ENCODE measurements around the gene MACROH2A2. TPM values are rescaled to one million over a fixed set of nuclear protein-coding genes. Genes with fewer than 3 reads are reported as not detected.

Gene MACROH2A2
- total RNA-seq, 2 experiments from 2014 or later, result 3.6 to 3.9 TPM

GRCh38 chr10:70126700-70127395, 74.2 kb downstream of the MACROH2A2 start:
- no peak for ATAC-seq
- intact Hi-C loops (cut with micrococcal nuclease), result no loop called here
- no peak for TF ChIP-seq CTCF (IDR thresholded peaks at IDR 0.05)
- DNase-seq, result no peak
- Mint-ChIP-seq H3K9me3 (no peaks in the 10 kb centered on the region), H3K4me3 (no peak overlapping the region), H3K27ac (no peak overlapping the region), H3K36me3 (ENCODE audit: low read depth) (peaks cover 4% of the 10 kb centered on the region), H3K27me3 (no peaks in the 10 kb centered on the region), H3K4me1 (ENCODE audit: low read depth) (peaks cover 11% of the 10 kb centered on the region)
- POLR2A ChIA-PET, result interaction anchor here (1.3 to 1.7 kb wide), 2 partner anchors 11 to 19 kb away, joined by 3 to 5 read pairs; no protein-coding TSS in a partner anchor
- CTCF ChIA-PET, result interaction anchor here (0.9 to 3.9 kb wide), 5 partner anchors 8 to 238 kb away, joined by 4 to 43 read pairs (median 4); partner anchors contain the start of gene TYSND1

- Mint-ChIP-seq H3K4me3 (peak overlapping the region; percentile 80), H3K27me3 (no peaks in the 10 kb centered on the region), H3K27ac (no peak overlapping the region), H3K9me3 (no peaks in the 10 kb centered on the region), H3K4me1 (ENCODE audit: low read depth) (peaks cover 22% of the 10 kb centered on the region), H3K36me3 (ENCODE audit: low read depth) (peaks cover 4% of the 10 kb centered on the region)
- ChIA-PET POLR2A (interaction anchor here (0.9 to 1.2 kb wide), 2 partner anchors 14 to 40 kb away, joined by 3 read pairs; partner anchors contain the start of gene SAR1A), CTCF (interaction anchor here (1.6 to 2.2 kb wide), 4 partner anchors 13 to 91 kb away, joined by 3 to 21 read pairs (median 4); partner anchors contain the start of gene TYSND1)
- intact Hi-C loops (cut with micrococcal nuclease), result no loop called here
- TF ChIP-seq CTCF (IDR thresholded peaks at IDR 0.05), result no peak
- no peak for DNase-seq
- ATAC-seq, result no peak
Observed at GRCh38 chr10:70130878-70131559, 78.4 kb downstream of the MACROH2A2 start.

- Mint-ChIP-seq H3K9me3 (no peaks in the 10 kb centered on the region), H3K27ac (peak overlapping the region; percentile 84), H3K4me1 (ENCODE audit: low read depth) (peaks cover 22% of the 10 kb centered on the region), H3K4me3 (peak overlapping the region; percentile 80), H3K27me3 (no peaks in the 10 kb centered on the region), H3K36me3 (ENCODE audit: low read depth) (peaks cover 4% of the 10 kb centered on the region)
- POLR2A ChIA-PET, result interaction anchor here (0.6 to 1.2 kb wide), 3 partner anchors 13 to 39 kb away, joined by 3 read pairs; partner anchors contain the start of gene SAR1A
- TF ChIP-seq CTCF (IDR thresholded peaks at IDR 0.05), result no peak
- intact Hi-C loops (cut with micrococcal nuclease), result no loop called here
- CTCF ChIA-PET, result no interaction called here
- no peak for DNase-seq
- no peak for ATAC-seq
Observed at GRCh38 chr10:70131560-70131937, 78.9 kb downstream of the MACROH2A2 start.

- DNase-seq (peak; percentile 55), ATAC-seq (peak; percentile 88)
- ChIA-PET CTCF (interaction anchor here (1.7 to 3.8 kb wide), 3 partner anchors 14 to 34 kb away, joined by 3 to 37 read pairs (median 28); partner anchors contain the start of gene TYSND1), POLR2A (interaction anchor here (0.6 to 5.3 kb wide), 3 partner anchors 13 to 131 kb away, joined by 3 to 38 read pairs (median 3); partner anchors contain the start of gene TYSND1)
- Mint-ChIP-seq H3K27ac (peak within 1 kb of the TSS; percentile 93), H3K9me3 (no peaks in the 10 kb centered on the region), H3K4me3 (peak within 1 kb of the TSS; percentile 80), H3K27me3 (no peaks in the 10 kb centered on the region), H3K36me3 (ENCODE audit: low read depth) (peaks cover 4% of the 10 kb centered on the region), H3K4me1 (ENCODE audit: low read depth) (peaks cover 22% of the 10 kb centered on the region)
- intact Hi-C loops (cut with micrococcal nuclease), result no loop called here
- TF ChIP-seq CTCF (IDR thresholded peaks at IDR 0.05), result no peak
Observed at GRCh38 chr10:70132098-70133029, 79.7 kb downstream of the MACROH2A2 start, which contains the start of gene AIFM2. Gene AIFM2, minus strand, starts transcription at chr10:70132825. Its CDS starts 8,741 bp downstream, at chr10:70124084.
